HG03342 (cell line): ENCODE measurements around the gene STMP1.
"Not testable (repeated sequence)": the region's sequence is repeated elsewhere in the genome, so short reads cannot be mapped to it uniquely, and the experiment has no call there.

Source experiments
- ATAC-seq: cut with Tn5 transposase; IDR thresholded peaks from one replicate; pipeline ENCODE4 v1.9.1; 2021; ENCODE audit warnings: mild to moderate bottlenecking, moderate library complexity; ENCODE audit not compliant: unreplicated experiment

STMP1 gene

DNA sequence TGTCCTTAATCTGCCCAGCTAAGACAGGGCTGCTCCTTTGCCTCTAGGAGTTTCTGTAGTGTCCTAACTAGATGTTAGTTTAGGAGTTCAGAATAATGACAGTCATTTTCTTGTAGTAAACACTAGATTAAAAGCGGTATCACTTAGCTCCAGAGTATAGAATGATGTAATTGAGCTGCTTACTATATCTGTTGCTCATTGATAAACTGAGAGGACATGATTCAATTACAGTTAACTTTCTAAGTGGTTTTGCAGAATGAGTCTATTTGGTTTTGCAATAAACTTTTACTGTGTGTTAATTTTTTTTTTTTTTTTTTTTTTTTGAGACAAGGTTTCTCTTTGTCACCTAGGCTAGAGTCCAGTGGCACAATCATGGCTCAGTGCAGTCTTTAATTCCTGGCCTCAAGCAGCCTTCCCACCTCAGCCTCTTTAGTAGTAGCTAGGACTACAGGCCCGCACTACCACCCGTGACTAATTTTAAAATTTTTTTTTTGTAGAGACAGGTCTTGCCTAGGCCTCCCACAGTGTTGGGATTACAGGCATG, 1.8 kb downstream of the STMP1 start:
- ATAC-seq, result no peak

DNA sequence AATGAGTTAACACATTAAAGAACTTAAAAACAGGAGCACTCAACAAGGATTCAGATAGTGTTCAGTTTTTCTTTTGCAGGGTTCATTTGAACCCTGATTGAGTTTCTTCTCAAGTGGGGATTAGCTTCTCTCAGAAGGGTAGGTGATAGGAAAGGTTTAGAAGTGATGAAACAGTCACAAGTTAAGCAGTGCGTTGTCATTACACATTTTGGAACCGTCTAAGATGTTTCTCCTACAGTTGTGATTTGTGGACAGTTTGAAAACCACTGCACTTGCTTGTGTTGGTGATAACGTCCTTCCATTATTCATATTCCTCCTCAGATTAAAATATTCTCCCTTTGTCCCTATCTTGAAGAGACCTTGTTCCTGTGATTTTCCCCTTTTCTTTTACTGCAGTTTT, 2.7 kb downstream of the STMP1 start:
- ATAC-seq, result no peak

DNA sequence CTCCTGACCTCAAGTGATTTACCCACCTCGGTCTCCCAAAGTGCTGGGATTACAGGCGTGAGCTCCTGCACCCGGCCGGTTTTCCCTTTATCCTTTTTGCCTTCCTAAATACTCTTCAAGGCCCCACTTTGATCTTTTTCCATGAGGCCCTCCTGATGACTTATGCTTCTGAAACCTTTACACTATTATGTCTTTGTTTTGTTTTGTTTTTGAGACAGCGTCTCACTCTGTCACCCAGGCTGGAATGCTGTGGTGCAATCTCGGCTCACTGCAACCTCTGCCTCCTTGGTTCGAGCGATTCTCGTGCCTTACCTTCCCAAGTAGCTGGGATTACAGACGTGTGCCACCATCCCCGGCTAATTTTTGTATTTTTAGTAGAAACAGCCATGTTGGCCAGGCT, 3.8 kb downstream of the STMP1 start:
- ATAC-seq, result no peak

GRCh38 chr7:135666846-135667245, 4.5 kb downstream of the STMP1 start:
- no peak for ATAC-seq

GRCh38 chr7:135667626-135668025, 5.3 kb downstream of the STMP1 start:
- not testable (repeated sequence) for ATAC-seq

DNA sequence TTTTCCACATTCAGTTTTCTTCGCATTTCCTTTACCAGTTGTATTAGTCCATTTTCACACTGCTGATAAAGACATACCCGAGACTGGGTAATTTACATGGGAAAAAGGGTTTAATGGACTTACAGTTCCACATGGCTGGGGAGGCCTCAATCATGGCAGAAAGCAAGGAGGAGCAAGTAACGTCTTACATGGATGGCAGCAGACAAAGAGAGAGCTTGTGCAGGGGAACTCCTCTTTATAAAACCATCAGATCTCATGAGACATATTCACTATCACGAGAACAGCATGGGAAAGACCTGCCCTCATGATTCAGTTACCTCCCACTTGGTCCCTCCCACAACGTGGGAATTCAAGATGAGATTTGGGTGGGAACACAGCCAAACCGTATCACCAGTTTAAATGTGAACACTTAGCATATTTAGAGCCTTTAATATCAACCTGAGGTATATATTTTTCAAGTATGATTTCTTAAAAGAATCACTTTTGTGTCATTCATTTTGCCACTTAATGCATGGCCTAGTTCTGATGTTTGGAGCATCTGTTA, 6.6 kb downstream of the STMP1 start:
- not testable (repeated sequence) for ATAC-seq

DNA sequence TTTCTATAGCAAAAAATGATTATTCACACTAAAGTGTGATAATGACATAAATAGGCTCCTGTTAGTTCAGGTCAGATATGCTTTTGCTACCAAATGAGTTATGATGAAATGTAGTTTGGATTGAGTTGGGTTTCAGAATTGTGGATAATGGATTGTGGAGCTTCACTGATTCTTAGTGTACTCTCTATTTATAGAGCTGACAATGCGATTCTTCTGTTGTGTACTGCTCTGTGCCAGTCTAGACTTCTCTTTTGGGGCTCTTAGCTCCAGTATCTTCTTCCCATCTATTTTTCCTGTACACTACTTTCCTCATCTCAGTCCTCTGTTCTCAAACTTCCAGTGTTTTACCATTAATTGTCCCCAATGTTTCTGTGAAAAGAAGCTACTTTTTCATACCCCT, 7.5 kb downstream of the STMP1 start:
- no peak for ATAC-seq

DNA sequence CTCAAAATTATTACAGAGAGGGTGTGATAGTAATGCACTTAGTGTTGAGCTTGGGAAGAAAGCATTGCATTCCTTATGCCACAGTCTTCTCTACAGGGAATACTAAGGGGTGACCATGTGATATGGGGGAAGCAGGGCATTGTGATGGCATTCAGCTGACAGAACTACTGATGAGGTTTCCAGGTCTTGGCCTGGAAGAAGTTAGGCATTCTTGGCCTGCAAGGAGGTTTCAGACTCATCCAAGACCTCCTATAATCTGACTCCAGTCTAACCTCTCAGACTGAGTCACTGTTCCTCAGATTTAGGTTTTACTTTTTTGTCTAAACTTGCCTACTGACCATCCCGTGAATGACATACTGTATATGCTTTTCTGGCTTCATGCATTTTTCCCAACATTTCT, 7.9 kb downstream of the STMP1 start:
- ATAC-seq, result no peak

GRCh38 chr7:135672560-135673359, 10.4 kb downstream of the STMP1 start:
- peak; percentile 87 for ATAC-seq

GRCh38 chr7:135673360-135673706, 11.0 kb downstream of the STMP1 start:
- ATAC-seq, result no peak

GRCh38 chr7:135678612-135679575, 16.6 kb downstream of the STMP1 start:
- ATAC-seq, result no peak

DNA sequence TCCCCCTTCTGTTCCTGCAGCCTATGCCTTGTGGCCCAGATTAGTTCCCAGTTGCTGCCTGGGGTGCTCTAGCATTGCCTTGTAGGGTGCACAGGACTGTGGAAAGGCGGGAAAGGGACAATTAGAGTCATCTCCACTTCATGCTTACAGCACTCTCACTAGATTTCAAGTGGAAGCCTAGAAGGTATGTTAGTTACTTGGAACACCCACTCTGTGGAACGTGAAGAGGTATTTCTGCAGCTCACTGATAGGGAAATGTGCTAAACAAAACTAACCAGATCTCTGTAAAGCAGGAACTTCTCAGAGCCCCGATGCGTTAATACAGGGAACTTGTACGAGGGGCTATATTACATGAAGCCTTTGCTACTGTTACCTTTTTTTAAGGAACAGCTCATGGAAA, 19.4 kb downstream of the STMP1 start:
- ATAC-seq, result no peak

DNA sequence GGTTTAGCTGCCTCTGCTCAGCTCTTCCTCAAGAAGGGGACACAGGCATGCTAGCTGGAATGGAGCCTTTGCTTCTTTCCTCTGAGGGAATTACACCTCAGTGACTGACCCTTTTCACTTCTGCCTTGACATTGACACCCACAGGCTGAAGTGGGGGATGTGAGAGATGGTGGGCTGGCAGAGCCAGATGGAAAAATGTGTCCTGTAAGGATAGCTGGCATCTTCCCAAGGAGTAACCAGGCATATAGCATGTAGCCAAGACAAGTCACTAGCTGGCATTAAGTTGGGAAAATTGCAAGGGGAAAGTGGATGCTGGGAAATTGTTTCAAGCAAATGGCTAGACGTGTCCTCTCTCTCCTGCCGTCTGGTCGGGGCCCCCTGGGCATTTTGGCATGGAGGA, 19.9 kb downstream of the STMP1 start:
- no peak for ATAC-seq

- no peak for ATAC-seq
These were observed 21.3 kb downstream of the STMP1 start for GRCh38 chr7:135683609-135684008.

DNA sequence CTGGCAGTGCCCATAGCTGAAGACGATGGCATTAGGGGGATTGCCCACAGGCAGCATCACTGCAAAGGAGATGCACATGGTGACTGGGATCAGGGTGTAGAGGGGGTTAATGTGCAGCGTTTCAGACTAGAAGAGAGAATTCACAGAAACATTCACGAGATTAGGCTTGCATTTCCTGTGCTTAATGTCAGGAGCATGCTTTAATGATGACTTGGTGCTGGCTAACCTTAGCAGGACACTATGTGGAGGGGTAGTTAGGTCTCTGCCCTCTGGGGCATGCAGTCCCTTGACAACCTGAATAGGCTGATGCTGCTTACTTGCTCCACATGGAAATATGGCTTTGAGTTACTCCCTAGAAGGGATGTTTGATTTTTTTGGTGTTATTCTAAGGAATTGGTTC, 21.8 kb downstream of the STMP1 start:
- ATAC-seq, result no peak

DNA sequence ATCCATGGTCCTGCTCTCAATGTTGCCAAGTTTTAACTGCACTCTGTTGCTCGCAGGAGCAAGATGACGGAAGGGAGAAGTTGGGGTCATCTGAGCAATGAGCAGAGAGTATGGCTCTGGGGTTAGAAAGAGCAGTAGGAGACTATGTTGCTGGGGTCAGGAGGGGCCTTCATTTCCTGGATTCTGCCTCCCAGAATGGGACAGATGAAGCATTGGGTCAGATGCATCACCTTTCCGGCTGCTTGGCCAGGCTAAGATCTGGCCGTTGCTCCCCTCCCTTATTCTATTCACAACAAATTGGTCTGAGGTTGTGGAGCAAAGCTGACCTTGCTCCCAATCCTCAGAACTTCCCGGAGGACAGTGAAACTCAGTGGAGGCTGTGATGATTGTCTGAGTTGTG, 22.4 kb downstream of the STMP1 start:
- no peak for ATAC-seq

- ATAC-seq, result no peak
These were observed 23.2 kb downstream of the STMP1 start for GRCh38 chr7:135685306-135686084.

- no peak for ATAC-seq
These were observed 25.2 kb downstream of the STMP1 start for GRCh38 chr7:135687466-135687865.

- no peak for ATAC-seq
These were observed 28.3 kb downstream of the STMP1 start for GRCh38 chr7:135690566-135690965.

DNA sequence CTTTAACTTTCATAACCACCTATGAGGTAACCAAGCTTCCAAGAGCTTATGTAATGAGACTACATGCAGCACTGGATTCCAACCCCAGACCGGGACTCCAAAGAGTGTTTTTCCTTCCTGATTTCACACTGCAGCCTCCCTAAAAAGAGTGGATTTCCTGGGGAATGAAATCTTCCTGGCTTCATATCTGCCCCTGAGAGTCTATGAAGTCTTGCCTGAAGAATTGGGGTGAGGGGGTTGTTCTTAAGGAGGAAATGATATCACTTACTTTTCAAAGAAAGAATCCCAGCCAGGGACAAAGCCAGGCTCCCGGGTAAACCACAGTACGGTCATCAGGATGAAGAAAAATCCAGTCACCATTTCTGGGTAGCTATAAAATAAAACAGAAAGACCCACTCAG, 29.7 kb downstream of the STMP1 start:
- ATAC-seq, result no peak

GRCh38 chr7:135692606-135693005, 30.3 kb downstream of the STMP1 start:
- ATAC-seq, result not testable (repeated sequence)
